ACHN (cell line): ENCODE data around the gene BZW2.
A peak's percentile ranks its signal among the peaks of the same experiment; 100 is the strongest.

Experiments
- DNase-seq: peaks from one replicate; pipeline ENCODE4 v3.0.0-alpha.2; 2015
- in situ Hi-C: cut with HindIII; loops from 2 replicates; pipeline ENCODE4 v1.10.0; 2017; ENCODE audit warnings: low sequenced_read_pairs, low pct_ligation_motif_present, low pct_unique_long_range_greater_than_20kb

Gene BZW2

GRCh38 chr7:16645593-16646471, at the start of gene BZW2, which contains the start of gene ANKMY2:
BZW2 (plus strand) TSS chr7:16646181; CDS start chr7:16665444, 19,263 bp downstream.
ANKMY2 (minus strand) TSS chr7:16645754; CDS start chr7:16645573, 181 bp downstream.
- in situ Hi-C loops = no loop called here

GRCh38 chr7:16598015-16598414, 48.0 kb upstream of the BZW2 start:
- in situ Hi-C loops = no loop called here
- DNase-seq = no peak

More at GRCh38 chr7:16645593-16646471, at the start of gene BZW2, which contains the start of gene ANKMY2:
- DNase-seq = peak; percentile 99

DNA sequence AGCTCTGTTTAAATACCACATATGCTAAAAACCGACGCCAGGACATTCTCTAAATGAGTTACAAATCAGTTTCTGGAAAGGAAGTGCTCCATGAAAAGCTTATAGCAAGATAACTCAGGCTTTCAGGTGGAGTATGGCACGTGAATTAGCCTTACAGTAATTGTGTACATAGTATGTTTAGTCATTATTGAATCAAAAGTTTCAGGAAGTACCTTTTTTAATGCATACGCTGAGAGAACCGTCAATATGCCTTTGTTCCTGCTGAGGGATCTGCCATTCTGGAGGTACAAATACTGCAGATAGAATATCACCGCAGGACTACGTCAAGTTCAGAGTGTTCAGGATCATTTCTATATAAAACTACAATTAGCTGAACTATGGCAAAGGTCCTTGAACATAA, 46.1 kb upstream of the BZW2 start:
- in situ Hi-C loops = no loop called here
- DNase-seq = no peak

- in situ Hi-C loops = no loop called here
- no peak for DNase-seq
Measured at GRCh38 chr7:16603633-16604032, 42.3 kb upstream of the BZW2 start.

- peak; percentile 12 for DNase-seq
- in situ Hi-C loops = no loop called here
Measured at GRCh38 chr7:16604054-16604453, 41.9 kb upstream of the BZW2 start.

DNA sequence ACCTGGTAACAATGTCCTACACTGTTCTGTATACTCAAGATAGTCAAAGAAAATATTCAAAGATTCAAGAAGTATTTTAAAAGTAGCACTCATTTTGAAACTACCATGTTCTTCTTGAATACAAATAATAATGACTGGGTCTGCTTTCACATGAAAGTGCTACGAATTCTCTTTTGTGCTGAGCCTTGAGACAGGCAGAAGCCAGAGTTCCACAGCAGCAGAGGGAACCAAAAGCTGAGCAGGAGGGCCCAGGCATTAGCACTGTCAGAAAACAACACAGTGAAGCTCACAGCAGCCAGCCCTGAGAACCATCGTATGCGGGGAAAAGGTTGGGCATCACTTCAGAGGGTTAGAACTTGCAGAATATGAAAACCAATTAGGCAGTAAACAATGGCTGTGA, 39.3 kb upstream of the BZW2 start:
- DNase-seq = no peak
- in situ Hi-C loops = no loop called here

DNA sequence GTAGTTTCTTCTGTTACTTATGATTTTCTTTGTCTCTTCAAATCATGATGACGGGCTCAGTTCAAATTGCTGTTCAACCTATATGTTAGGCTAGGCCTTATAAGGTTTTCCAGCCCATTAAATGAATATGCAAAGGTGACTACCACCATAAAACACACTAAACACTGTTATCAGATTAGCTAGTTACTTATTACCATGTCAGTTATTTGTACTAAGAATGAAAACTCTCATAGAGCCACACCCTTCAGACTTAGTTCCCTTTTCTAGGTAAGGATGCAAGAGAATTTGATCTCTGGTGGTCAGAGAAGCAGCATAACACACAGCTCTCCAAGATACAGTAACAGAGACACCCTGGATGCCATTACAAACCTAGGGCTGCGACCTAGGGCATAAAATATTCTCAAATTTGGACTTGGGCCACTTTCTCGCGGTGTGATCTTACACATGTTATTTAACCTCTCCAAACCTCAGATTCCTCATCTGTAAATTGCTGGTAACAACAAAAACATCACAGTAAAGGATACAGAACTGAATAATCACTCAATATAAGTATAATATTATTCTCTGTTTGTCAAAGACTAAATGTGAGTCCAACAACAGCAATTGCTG, 36.0 kb upstream of the BZW2 start:
- no peak for DNase-seq
- in situ Hi-C loops = no loop called here

GRCh38 chr7:16611711-16612110, 34.3 kb upstream of the BZW2 start:
- DNase-seq = no peak
- in situ Hi-C loops = no loop called here

DNA sequence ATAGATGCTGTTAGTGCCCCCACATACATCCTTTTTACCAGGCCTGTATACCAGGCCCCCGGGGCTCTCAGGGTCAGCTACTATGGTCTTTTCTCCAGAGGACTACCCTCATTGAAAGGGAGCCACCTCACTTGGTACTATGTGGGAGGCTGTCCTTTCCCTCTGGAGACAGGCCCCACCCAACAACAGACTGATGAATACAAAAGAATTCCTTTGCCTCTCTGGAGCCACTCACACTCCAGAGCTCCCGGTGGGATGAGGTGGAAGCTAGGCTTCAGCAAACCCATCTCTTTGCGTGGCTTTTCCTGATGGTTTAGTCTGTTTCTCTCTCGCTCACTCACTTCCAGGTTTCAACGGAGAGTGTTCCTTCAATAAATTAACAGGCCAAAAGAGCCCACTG, 30.8 kb upstream of the BZW2 start:
- in situ Hi-C loops = no loop called here
- DNase-seq = no peak

GRCh38 chr7:16616122-16616521, 29.9 kb upstream of the BZW2 start:
- in situ Hi-C loops = no loop called here
- DNase-seq = no peak

GRCh38 chr7:16616542-16616941, 29.4 kb upstream of the BZW2 start:
- in situ Hi-C loops = no loop called here
- DNase-seq = no peak

GRCh38 chr7:16619979-16620408, 26.0 kb upstream of the BZW2 start:
- in situ Hi-C loops = no loop called here
- DNase-seq = no peak

GRCh38 chr7:16626388-16626787, 19.6 kb upstream of the BZW2 start:
- in situ Hi-C loops = no loop called here
- no peak for DNase-seq

DNA sequence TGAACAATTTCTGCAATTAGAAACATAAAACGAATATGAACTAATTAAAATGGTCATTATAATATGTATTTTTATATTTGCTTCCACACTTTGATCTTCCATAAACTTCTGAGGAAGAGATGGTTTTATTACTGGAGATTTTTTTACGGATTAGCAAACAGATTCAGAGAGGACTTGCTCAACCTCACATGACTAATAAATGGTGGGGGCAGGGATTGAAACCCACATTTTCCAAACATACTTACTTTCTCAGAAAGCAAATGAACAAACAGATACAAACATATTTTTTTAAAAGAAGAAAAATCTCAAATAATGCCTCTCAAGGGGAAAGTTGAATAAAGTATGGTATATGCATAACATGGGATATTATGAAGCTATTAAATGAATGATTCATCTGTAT, 18.7 kb upstream of the BZW2 start:
- in situ Hi-C loops = no loop called here
- no peak for DNase-seq

DNA sequence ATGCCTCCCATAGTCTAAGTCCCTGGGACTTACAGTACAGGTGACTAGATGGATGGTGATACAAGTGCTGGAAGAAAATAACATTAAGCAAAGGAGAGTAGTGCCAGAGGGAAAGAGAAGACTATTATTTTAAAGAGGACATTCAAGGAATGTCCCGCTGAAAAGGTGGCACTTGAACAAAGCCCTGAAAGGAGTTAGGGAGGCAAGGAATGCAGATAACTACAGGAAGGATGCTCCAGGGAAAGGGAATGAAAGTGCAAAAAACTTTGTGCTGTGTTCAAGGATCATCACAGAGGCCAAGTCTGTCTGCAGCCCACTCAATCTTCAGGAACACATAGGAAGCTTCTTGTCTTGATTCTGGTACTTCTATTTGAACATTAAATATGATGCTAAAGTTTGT, 15.3 kb upstream of the BZW2 start:
- in situ Hi-C loops = no loop called here
- no peak for DNase-seq

DNA sequence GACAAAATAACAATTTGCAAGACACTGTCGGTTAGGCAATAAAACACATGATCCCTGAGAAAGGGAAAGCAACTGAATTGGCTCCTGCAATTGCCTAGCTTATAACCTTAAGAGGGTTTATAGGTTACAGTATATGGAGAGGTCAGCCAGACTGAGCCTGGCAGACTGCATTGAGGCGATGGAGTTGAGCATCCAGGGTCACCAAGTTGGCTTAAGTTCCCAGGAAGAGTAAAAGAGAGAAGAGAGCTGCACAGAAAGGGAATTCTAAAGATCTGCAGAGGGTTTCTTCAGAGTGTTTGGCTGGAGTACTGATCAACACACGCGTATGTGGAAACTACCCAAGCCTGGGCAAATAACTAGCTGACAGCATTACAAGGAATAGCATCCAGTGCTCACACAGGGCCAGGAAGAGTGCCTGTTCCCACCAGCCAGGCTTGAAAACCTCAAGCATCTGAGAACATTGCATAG, 11.7 kb upstream of the BZW2 start:
- no peak for DNase-seq
- in situ Hi-C loops = no loop called here

DNA sequence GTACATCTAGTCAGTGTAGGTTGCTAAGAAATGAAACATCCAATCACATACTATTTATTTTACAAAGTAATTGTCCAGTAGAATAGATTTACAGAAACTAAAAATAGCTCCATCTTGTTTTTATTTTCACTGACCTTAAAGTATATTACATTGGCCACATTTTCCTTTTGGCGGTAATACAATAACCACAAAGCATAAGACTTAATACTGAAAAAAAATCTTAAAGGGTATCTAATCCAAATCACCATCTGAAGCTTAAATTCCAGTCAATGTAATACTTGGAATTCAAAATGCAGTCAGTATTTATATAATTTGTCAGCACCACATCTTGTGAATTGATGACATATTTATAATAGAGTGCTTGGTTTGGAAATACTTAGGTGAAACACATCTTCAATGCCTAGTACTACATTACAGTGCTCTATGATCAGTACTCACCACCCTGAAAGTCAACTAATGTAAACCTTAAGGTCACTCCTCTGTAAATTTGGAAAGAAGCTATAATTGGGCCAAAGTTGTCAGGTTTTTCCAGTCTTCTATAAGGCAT, 9.4 kb upstream of the BZW2 start:
- no peak for DNase-seq
- in situ Hi-C loops = no loop called here

GRCh38 chr7:16637379-16637778, 8.6 kb upstream of the BZW2 start:
- DNase-seq = no peak
- in situ Hi-C loops = no loop called here
